ENCODE data around the gene PRKAG1. TPM values are rescaled to one million over a fixed set of nuclear protein-coding genes. Genes with fewer than 3 reads are reported as not detected.
A peak's percentile ranks its signal among the peaks of the same experiment; 100 is the strongest.

The PRKAG1 gene
- total RNA-seq, 2 donors from 2014 or later: 25.4 to 26.4 TPM

DNA sequence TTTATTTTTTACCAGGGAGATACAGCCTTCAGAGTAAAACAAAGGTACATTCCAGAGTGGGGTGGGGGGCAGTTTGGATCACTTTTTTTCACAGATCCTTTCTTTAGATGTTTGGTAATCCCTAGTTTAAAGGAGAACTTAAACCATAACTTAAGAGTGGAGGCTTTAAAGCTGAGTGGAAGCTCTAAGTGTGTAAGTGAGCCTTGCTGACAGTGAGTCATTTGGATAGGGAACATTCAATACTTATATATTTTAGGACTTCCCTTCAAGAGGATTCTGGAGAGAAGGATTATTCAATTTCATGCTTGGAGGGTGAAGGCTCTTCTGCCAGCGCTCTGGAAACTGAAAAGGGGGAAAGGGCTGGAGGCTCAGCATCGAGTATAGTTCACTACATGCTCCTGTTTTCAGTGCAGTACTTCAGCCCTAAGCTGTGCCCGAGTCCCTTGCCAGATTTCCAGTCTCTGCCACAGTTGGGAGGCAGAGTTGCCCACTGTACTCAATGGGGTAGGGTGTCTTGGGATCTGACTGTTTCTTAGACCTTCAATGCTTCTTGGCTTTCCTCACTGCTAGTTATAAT lies 8.4 kb downstream of the PRKAG1 start:
- no peaks in the 10 kb centered on the region for H3K27me3 ChIP-seq
- intact Hi-C loops (cut with DNase I): no loop called here
- 77 to 83% methylated on average over 3 of the region's 3 CpGs for whole genome bisulfite sequencing, 2 donors
- H3K36me3 ChIP-seq (replicated peaks in 1 of 2; ENCODE audit: insufficient read depth in 1 of 2, low read depth in 2 of 2): peaks cover 0 to 6% of the 10 kb centered on the region in 2 donors
- H3K4me1 ChIP-seq: peaks cover 7% of the 10 kb centered on the region
- no peak overlapping the region for H3K4me3 ChIP-seq
- H3K9me3 ChIP-seq: no peaks in the 10 kb centered on the region
- ATAC-seq (no peak), DNase-seq (no peak)
- TF ChIP-seq, protein P1, sequence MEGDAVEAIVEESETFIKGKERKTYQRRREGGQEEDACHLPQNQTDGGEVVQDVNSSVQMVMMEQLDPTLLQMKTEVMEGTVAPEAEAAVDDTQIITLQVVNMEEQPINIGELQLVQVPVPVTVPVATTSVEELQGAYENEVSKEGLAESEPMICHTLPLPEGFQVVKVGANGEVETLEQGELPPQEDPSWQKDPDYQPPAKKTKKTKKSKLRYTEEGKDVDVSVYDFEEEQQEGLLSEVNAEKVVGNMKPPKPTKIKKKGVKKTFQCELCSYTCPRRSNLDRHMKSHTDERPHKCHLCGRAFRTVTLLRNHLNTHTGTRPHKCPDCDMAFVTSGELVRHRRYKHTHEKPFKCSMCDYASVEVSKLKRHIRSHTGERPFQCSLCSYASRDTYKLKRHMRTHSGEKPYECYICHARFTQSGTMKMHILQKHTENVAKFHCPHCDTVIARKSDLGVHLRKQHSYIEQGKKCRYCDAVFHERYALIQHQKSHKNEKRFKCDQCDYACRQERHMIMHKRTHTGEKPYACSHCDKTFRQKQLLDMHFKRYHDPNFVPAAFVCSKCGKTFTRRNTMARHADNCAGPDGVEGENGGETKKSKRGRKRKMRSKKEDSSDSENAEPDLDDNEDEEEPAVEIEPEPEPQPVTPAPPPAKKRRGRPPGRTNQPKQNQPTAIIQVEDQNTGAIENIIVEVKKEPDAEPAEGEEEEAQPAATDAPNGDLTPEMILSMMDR (IDR thresholded peaks at IDR 0.05): no peak
- no peak for TF ChIP-seq POLR2A (IDR thresholded peaks at IDR 0.05)
- H3K27ac ChIP-seq: no peak overlapping the region

GRCh38 chr12:49008943-49009342 lies 9.6 kb downstream of the PRKAG1 start:
- WGBS, 2 donors: 42 to 71% methylated on average over 1 of the region's 1 CpG
- Histone ChIP-seq H3K36me3 (replicated peaks in 1 of 2; ENCODE audit: insufficient read depth in 1 of 2, low read depth in 2 of 2) (peaks cover 0 to 10% of the 10 kb centered on the region in 2 donors), H3K9me3 (no peaks in the 10 kb centered on the region), H3K4me1 (peaks cover 7% of the 10 kb centered on the region), H3K27ac (no peak overlapping the region), H3K27me3 (no peaks in the 10 kb centered on the region), H3K4me3 (no peak overlapping the region)
- DNase-seq: no peak
- no peak for ATAC-seq
- intact Hi-C loops (cut with DNase I): no loop called here
- TF ChIP-seq POLR2A (IDR thresholded peaks at IDR 0.05): no peak
- TF ChIP-seq, protein P1 (IDR thresholded peaks at IDR 0.05): no peak

- no peak for TF ChIP-seq POLR2A (IDR thresholded peaks at IDR 0.05)
- TF ChIP-seq, protein P1 (IDR thresholded peaks at IDR 0.05): no peak
- Histone ChIP-seq H3K4me3 (no peak overlapping the region), H3K27me3 (no peaks in the 10 kb centered on the region), H3K9me3 (no peaks in the 10 kb centered on the region), H3K36me3 (replicated peaks in 1 of 2; ENCODE audit: insufficient read depth in 1 of 2, low read depth in 2 of 2) (peaks cover 0 to 14% of the 10 kb centered on the region in 2 donors), H3K4me1 (peaks cover 33% of the 10 kb centered on the region), H3K27ac (no peak overlapping the region)
- DNase-seq (no peak), ATAC-seq (no peak)
- intact Hi-C loops (cut with DNase I): no loop called here
- WGBS, 2 donors: 91 to 92% methylated on average over 2 of the region's 2 CpGs
Measured at GRCh38 chr12:49000346-49000745, 18.2 kb downstream of the PRKAG1 start.

- Histone ChIP-seq H3K4me3 (peak within 1 kb of the TSS; percentile 18 to 50), H3K27ac (no peak within 1 kb of the TSS), H3K36me3 (replicated peaks in 1 of 2; ENCODE audit: insufficient read depth in 1 of 2, low read depth in 2 of 2) (peaks cover 0 to 11% of the 10 kb centered on the region in 2 donors), H3K27me3 (no peaks in the 10 kb centered on the region), H3K4me1 (peaks cover 37% of the 10 kb centered on the region), H3K9me3 (no peaks in the 10 kb centered on the region)
- WGBS, 2 donors: 0 to 1% methylated on average over 6 to 26 of the region's 30 CpGs
- DNase-seq (peak; percentile 24 to 52 (median 34)), ATAC-seq (no peak)
- TF ChIP-seq, protein P1 (IDR thresholded peaks at IDR 0.05): no peak
- no peak for TF ChIP-seq POLR2A (IDR thresholded peaks at IDR 0.05)
- intact Hi-C loops (cut with DNase I): no loop called here
Measured at GRCh38 chr12:48999371-49000131, 19.0 kb downstream of the PRKAG1 start, which contains the start of gene DDN. TSS of gene DDN (minus strand) at chr12:48999375. CDS start at chr12:48999287, 88 bp downstream.

All from body of pancreas (tissue), 4 donors.